Vagina (tissue), 2 donors: ENCODE data around the gene SLC25A51.

ENCODE experiments used
- POLR2A ChIP-seq, 2 donors: fragments of 450-650 bp; IDR thresholded peaks; one replicate each; pipeline ENCODE4 v1.6.1; 2017; ENCODE audit warnings: antibody characterized with exemption in 2 of 2, mild to moderate bottlenecking in 2 of 2, moderate library complexity in 2 of 2
- POLR2AphosphoS5 ChIP-seq, 2 donors: sonication (generic); formaldehyde crosslinking; IDR thresholded peaks; one replicate each; pipeline ENCODE4 v1.9.0; 2017; ENCODE audit warnings: antibody characterized with exemption in 2 of 2, mild to moderate bottlenecking in 2 of 2, low read depth in 1 of 2; ENCODE audit not compliant: insufficient read depth in 1 of 2
- TF ChIP-seq, protein P1 (sequence below), 3 experiments: fragments of 450-650 bp in 2 of 3; fragments of 200-600 bp in 1 of 3; sonication (generic) in 1 of 3; IDR thresholded peaks; one replicate each; pipeline ENCODE4 v1.5.1; 2017 to 2019; ENCODE audit warnings: antibody characterized with exemption in 3 of 3, mild to moderate bottlenecking in 2 of 3, moderate library complexity in 2 of 3

DNA sequence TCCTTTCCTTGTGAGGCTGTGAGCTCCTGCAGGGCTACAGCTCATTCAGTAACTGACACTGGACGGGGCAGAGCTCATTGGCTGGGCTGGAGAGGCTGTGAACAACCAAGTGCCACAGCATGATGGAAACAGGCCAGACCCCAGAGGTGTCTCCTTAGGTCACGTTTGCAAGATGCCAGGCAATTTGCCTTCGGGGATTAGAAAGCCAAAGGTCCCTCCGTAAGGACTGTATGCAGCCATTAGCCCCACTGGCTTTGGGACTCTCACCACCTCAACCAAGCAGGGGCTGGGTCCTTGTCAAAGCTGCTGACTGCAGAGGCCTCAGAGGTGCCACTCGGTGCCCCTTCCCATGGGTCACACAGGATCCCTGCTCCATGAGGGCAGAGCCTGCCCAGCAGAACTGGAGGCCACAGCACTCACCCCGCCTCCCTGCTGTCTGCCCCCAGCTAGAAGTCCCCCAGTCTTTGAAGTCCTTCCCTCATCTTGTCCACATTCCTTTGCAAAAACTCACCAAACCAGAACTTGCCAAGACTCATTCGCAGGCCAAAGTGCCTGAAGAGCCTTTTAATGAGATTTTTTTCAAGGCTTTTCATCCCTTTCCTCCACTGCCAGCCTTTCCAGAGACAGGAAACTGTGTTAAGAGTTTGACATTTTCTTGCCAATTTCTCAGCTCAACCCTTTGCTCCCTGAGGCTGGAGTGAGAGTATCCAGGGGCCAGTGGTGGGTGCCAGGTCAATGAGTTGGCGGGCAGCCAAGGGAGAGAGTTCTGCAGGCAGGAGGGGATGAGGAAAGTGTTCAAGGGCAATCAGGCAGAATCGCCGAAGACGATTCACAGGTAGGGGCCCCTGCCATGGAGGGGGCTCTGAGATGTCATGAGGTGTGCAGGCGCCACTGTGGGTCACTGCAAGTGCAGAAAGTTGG lies 39.7 kb upstream of the SLC25A51 start:
- TF ChIP-seq, protein P1, sequence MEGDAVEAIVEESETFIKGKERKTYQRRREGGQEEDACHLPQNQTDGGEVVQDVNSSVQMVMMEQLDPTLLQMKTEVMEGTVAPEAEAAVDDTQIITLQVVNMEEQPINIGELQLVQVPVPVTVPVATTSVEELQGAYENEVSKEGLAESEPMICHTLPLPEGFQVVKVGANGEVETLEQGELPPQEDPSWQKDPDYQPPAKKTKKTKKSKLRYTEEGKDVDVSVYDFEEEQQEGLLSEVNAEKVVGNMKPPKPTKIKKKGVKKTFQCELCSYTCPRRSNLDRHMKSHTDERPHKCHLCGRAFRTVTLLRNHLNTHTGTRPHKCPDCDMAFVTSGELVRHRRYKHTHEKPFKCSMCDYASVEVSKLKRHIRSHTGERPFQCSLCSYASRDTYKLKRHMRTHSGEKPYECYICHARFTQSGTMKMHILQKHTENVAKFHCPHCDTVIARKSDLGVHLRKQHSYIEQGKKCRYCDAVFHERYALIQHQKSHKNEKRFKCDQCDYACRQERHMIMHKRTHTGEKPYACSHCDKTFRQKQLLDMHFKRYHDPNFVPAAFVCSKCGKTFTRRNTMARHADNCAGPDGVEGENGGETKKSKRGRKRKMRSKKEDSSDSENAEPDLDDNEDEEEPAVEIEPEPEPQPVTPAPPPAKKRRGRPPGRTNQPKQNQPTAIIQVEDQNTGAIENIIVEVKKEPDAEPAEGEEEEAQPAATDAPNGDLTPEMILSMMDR (IDR thresholded peaks at IDR 0.05): no peak
- TF ChIP-seq POLR2A (IDR thresholded peaks at IDR 0.05) (no peak), POLR2AphosphoS5 (IDR thresholded peaks at IDR 0.05; ENCODE audit: insufficient read depth in 1 of 2, low read depth in 1 of 2) (no peak)
